HTR-8/SVneo (cell line): Measurements from ENCODE around the gene ACSF2.
A peak's percentile ranks its signal among the peaks of the same experiment; 100 is the strongest.
"Not testable (repeated sequence)": the region's sequence is repeated elsewhere in the genome, so short reads cannot be mapped to it uniquely, and the experiment has no call there.

Source experiments
- DNase-seq: peaks from one replicate; pipeline ENCODE4 v3.0.0; 2011; ENCODE audit warnings: low spot score, mixed read lengths; ENCODE audit not compliant: insufficient read length
- FAIRE-seq: peaks from 2 replicates; lab custom pipeline; 2011; peaks lifted over from hg19 to GRCh38; lab: Jason Lieb, UNC

ACSF2 gene

GRCh38 chr17:50474523-50474922 is 48.5 kb downstream of the ACSF2 start:
- no peak for FAIRE-seq
- no peak for DNase-seq

- FAIRE-seq (no peak), DNase-seq (no peak)
Measured at GRCh38 chr17:50475362-50475761, 49.3 kb downstream of the ACSF2 start.

GRCh38 chr17:50475775-50476544 is 49.9 kb downstream of the ACSF2 start:
- DNase-seq, FAIRE-seq: not testable (repeated sequence)

- DNase-seq: no peak
- FAIRE-seq: no peak
Measured at GRCh38 chr17:50476545-50477315, 50.7 kb downstream of the ACSF2 start.

GRCh38 chr17:50477976-50478375 is 52.0 kb downstream of the ACSF2 start:
- DNase-seq: no peak
- peak; percentile 59 for FAIRE-seq

- FAIRE-seq (peak; percentile 85), DNase-seq (peak; percentile 93)
Measured at GRCh38 chr17:50478391-50479381, 52.7 kb downstream of the ACSF2 start, which contains the start of gene RSAD1. Gene RSAD1, plus strand, starts transcription at chr17:50478860. Its CDS starts 25 bp downstream, at chr17:50478885.

GRCh38 chr17:50479522-50480141 is 53.6 kb downstream of the ACSF2 start:
- DNase-seq (peak; percentile 95), FAIRE-seq (peak; percentile 87)

- DNase-seq (no peak), FAIRE-seq (peak; percentile 51)
Measured at GRCh38 chr17:50480142-50480764, 54.2 kb downstream of the ACSF2 start.

- FAIRE-seq: no peak
- no peak for DNase-seq
Measured at GRCh38 chr17:50480854-50481490, 55.0 kb downstream of the ACSF2 start.

- FAIRE-seq (no peak), DNase-seq (no peak)
Measured at GRCh38 chr17:50481648-50482047, 55.6 kb downstream of the ACSF2 start.

GRCh38 chr17:50482110-50482509 is 56.1 kb downstream of the ACSF2 start:
- FAIRE-seq: no peak
- DNase-seq: no peak

- FAIRE-seq: peak; percentile 95
- DNase-seq: peak; percentile 97
Measured at GRCh38 chr17:50482516-50482915, 56.5 kb downstream of the ACSF2 start.

GRCh38 chr17:50483266-50483665 is 57.2 kb downstream of the ACSF2 start:
- DNase-seq (no peak), FAIRE-seq (no peak)

- FAIRE-seq (no peak), DNase-seq (no peak)
Measured at GRCh38 chr17:50484386-50485155, 58.6 kb downstream of the ACSF2 start.

GRCh38 chr17:50487213-50488096 is 61.4 kb downstream of the ACSF2 start:
- DNase-seq (no peak), FAIRE-seq (peak; percentile 79)

- FAIRE-seq (no peak), DNase-seq (no peak)
Measured at GRCh38 chr17:50488880-50489279, 62.9 kb downstream of the ACSF2 start.

- DNase-seq (no peak), FAIRE-seq (no peak)
Measured at GRCh38 chr17:50491505-50491904, 65.5 kb downstream of the ACSF2 start.
